K562 (cell line): ENCODE results near the gene SLC6A8. TPM values are rescaled to one million over a fixed set of nuclear protein-coding genes. Genes with fewer than 3 reads are reported as not detected.

ENCODE experiments used
- ARHGAP35 ChIP-seq: fragments of 450-650 bp; IDR thresholded peaks from 2 replicates; pipeline ENCODE4 v1.6.1; 2018; ENCODE audit not compliant: partially characterized antibody
- BCOR ChIP-seq: fragments of 450-650 bp; IDR thresholded peaks from 2 replicates; pipeline ENCODE4 v1.6.1; 2016
- CAMTA2 ChIP-seq: fragments of 250-450 bp; sonication (Bioruptor Pico); conservative IDR thresholded peaks from 2 replicates; pipeline ENCODE4 v1.5.1; 2022
- CTBP1 ChIP-seq: fragments of 450-650 bp; IDR thresholded peaks from 2 replicates; pipeline ENCODE4 v1.6.1; 2016; ENCODE audit warnings: borderline replicate concordance
- HEY1 ChIP-seq: fragments of 250-450 bp; sonication (Bioruptor Pico); IDR thresholded peaks from 2 replicates; pipeline ENCODE4 v1.5.0; 2020; ENCODE audit warnings: mild to moderate bottlenecking, moderate library complexity, borderline replicate concordance
- MAFG ChIP-seq: fragments of 450-650 bp; conservative IDR thresholded peaks from 2 replicates; pipeline ENCODE4 v1.6.1; 2016; ENCODE audit warnings: missing genetic modification characterization, missing compliant biosample characterization
- SPI1 ChIP-seq: IDR thresholded peaks from 2 replicates; pipeline ENCODE4 v1.6.1; 2011; ENCODE audit warnings: low read depth, low read length, control low read depth, borderline replicate concordance
- SREBF1 ChIP-seq: fragments of 150-350 bp; IDR thresholded peaks from 2 replicates; pipeline ENCODE4 v1.6.1; 2014; ENCODE audit warnings: antibody characterized with exemption, low read depth, low read length, borderline replicate concordance
- SRSF9 ChIP-seq: fragments of 200-400 bp; formaldehyde crosslinking; IDR thresholded peaks from 2 replicates; pipeline ENCODE4 v1.6.1; 2017; ENCODE audit warnings: low read depth, low read length, borderline replicate concordance
- TEAD2 ChIP-seq: fragments of 450-650 bp; IDR thresholded peaks from 2 replicates; pipeline ENCODE4 v1.6.1; 2016; ENCODE audit warnings: missing genetic modification characterization, control low read depth, missing compliant biosample characterization
- TRIM24 ChIP-seq, 2 experiments: fragments of 450-650 bp; IDR thresholded peaks; 2 replicates each; pipeline ENCODE4 v1.6.1; 2016
- ZNF318 ChIP-seq, 2 experiments: fragments of 450-650 bp; IDR thresholded peaks; 2 replicates each; pipeline ENCODE4 v1.6.1; 2016; ENCODE audit warnings: mild to moderate bottlenecking in 2 of 2, borderline replicate concordance in 1 of 2, low read depth in 1 of 2, moderate library complexity in 1 of 2
- polyA plus RNA-seq, 8 experiments: library from polyadenylated mRNA; depleted of rRNA in 4 of 8; stranded (reverse) in 5 of 8; unstranded in 3 of 8; fragments of >200 nt; fragmentation: Nextera tagmentation in 2 of 8; fragmentation: Illumina TruSeq in 1 of 8; extraction: Ambion mirVana in 2 of 8; extraction: Trizol in 1 of 8; gene quantifications; 2 replicates each; pipeline versions ENCODE4 v1.2.1 to v1.2.3, GENCODE V29; 2011 to 2014; ENCODE audit warnings: inconsistent platforms in 1 of 8, missing spikeins in 1 of 8
- total RNA-seq, 7 experiments: library from RNA; depleted of rRNA in 6 of 7; stranded (reverse); fragments of >200 nt in 6 of 7; fragmentation: Illumina TruSeq in 2 of 7; extraction: Trizol in 2 of 7; gene quantifications; 2 replicates each; pipeline versions ENCODE4 v1.2.1 to v1.2.3, GENCODE V29; 2011 to 2021; ENCODE audit warnings: low replicate concordance in 1 of 7
- TF ChIP-seq, protein P1 (sequence below): fragments of 450-650 bp; IDR thresholded peaks from 2 replicates; pipeline ENCODE4 v1.7.0; 2016; ENCODE audit warnings: borderline replicate concordance
- TF ChIP-seq, protein P2 (sequence below): sonication (generic); formaldehyde crosslinking; IDR thresholded peaks from 2 replicates; pipeline ENCODE4 v1.8.1; 2022; ENCODE audit warnings: missing genetic modification reagents
- TF ChIP-seq, protein P3 (sequence below): fragments of 250-450 bp; sonication (Bioruptor Pico); IDR thresholded peaks from 2 replicates; pipeline ENCODE4 v1.5.0; 2022; ENCODE audit warnings: mild to moderate bottlenecking

The SLC6A8 gene
- total and polyA plus RNA-seq, 9 of the 15 experiments (the other 6 are each of a cell fraction or from before 2014, with no cell fraction given), result 0.68 to 144 (median 34.3) TPM

GRCh38 chrX:153662266-153662665 is 25.5 kb upstream of the SLC6A8 start (continued):
- TF ChIP-seq TEAD2 (tag) (no peak), HEY1 (CRISPR knock-in tag) (no peak), CTBP1 (0 out of 2 replicates have a peak, but pooled peaks have one; percentile 43), TRIM24 (IDR thresholded peaks at IDR 0.05) (no peak), ZNF318 (IDR thresholded peaks at IDR 0.05; ENCODE audit: borderline replicate concordance in 1 of 2, low read depth in 1 of 2) (no peak), ARHGAP35 (no peak), SRSF9 (no peak), BCOR (0 out of 2 replicates have a peak, but pooled peaks have one; percentile 25), SREBF1 (no peak), CAMTA2 (CRISPR knock-in tag) (no peak), MAFG (tag) (no peak), SPI1 (no peak)
- TF ChIP-seq, protein P1, sequence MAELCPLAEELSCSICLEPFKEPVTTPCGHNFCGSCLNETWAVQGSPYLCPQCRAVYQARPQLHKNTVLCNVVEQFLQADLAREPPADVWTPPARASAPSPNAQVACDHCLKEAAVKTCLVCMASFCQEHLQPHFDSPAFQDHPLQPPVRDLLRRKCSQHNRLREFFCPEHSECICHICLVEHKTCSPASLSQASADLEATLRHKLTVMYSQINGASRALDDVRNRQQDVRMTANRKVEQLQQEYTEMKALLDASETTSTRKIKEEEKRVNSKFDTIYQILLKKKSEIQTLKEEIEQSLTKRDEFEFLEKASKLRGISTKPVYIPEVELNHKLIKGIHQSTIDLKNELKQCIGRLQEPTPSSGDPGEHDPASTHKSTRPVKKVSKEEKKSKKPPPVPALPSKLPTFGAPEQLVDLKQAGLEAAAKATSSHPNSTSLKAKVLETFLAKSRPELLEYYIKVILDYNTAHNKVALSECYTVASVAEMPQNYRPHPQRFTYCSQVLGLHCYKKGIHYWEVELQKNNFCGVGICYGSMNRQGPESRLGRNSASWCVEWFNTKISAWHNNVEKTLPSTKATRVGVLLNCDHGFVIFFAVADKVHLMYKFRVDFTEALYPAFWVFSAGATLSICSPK, result no peak
- TF ChIP-seq, protein P2, sequence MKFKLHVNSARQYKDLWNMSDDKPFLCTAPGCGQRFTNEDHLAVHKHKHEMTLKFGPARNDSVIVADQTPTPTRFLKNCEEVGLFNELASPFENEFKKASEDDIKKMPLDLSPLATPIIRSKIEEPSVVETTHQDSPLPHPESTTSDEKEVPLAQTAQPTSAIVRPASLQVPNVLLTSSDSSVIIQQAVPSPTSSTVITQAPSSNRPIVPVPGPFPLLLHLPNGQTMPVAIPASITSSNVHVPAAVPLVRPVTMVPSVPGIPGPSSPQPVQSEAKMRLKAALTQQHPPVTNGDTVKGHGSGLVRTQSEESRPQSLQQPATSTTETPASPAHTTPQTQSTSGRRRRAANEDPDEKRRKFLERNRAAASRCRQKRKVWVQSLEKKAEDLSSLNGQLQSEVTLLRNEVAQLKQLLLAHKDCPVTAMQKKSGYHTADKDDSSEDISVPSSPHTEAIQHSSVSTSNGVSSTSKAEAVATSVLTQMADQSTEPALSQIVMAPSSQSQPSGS (CRISPR knock-in tag), result no peak
- TF ChIP-seq, protein P3, sequence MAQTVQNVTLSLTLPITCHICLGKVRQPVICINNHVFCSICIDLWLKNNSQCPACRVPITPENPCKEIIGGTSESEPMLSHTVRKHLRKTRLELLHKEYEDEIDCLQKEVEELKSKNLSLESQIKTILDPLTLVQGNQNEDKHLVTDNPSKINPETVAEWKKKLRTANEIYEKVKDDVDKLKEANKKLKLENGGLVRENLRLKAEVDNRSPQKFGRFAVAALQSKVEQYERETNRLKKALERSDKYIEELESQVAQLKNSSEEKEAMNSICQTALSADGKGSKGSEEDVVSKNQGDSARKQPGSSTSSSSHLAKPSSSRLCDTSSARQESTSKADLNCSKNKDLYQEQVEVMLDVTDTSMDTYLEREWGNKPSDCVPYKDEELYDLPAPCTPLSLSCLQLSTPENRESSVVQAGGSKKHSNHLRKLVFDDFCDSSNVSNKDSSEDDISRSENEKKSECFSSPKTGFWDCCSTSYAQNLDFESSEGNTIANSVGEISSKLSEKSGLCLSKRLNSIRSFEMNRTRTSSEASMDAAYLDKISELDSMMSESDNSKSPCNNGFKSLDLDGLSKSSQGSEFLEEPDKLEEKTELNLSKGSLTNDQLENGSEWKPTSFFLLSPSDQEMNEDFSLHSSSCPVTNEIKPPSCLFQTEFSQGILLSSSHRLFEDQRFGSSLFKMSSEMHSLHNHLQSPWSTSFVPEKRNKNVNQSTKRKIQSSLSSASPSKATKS (CRISPR knock-in tag), result no peak
